ENCODE data around the gene PXN. TPM values are rescaled to one million over a fixed set of nuclear protein-coding genes. Genes with fewer than 3 reads are reported as not detected.

PXN gene
- total RNA-seq, 2 experiments from 2014 or later = 33.0 to 39.1 TPM

- ChIA-PET POLR2A (interaction anchor here (0.6 to 5.6 kb wide), 6 partner anchors 16 to 192 kb away, joined by 3 to 71 read pairs (median 10); partner anchors contain the start of genes RNU4-1, RNU4-2 and RPLP0), CTCF (interaction anchor here (0.6 to 11.1 kb wide), 11 partner anchors 12 to 233 kb away, joined by 3 to 268 read pairs (median 8); partner anchors contain the start of genes RNU4-2 and RPLP0)
Observed at GRCh38 chr12:120264904-120265472, 542 bp downstream of the PXN start.

GRCh38 chr12:120264086-120264903 lies 1.2 kb downstream of the PXN start:
- POLR2A ChIA-PET = interaction anchor here (0.6 to 5.6 kb wide), 10 partner anchors 13 to 274 kb away, joined by 3 to 71 read pairs (median 10); partner anchors contain the start of genes DYNLL1, RNU4-1, RNU4-2 and RPLP0
- CTCF ChIA-PET = interaction anchor here (0.6 to 11.1 kb wide), 8 partner anchors 11 to 234 kb away, joined by 3 to 268 read pairs (median 7); partner anchors contain the start of genes RNU4-2 and RPLP0

GRCh38 chr12:120263748-120264085 lies 1.8 kb downstream of the PXN start:
- POLR2A ChIA-PET = interaction anchor here (0.6 to 5.6 kb wide), 7 partner anchors 12 to 274 kb away, joined by 3 to 71 read pairs (median 3); partner anchors contain the start of genes DYNLL1, RNU4-1, RNU4-2 and RPLP0
- CTCF ChIA-PET = interaction anchor here (0.5 to 11.1 kb wide), 5 partner anchors 11 to 494 kb away, joined by 3 to 268 read pairs (median 12); partner anchors contain the start of gene RPLP0

- ChIA-PET POLR2A (interaction anchor here (0.6 to 5.6 kb wide), 5 partner anchors 11 to 273 kb away, joined by 3 to 71 read pairs (median 20); partner anchors contain the start of genes RNU4-1, RNU4-2 and RPLP0), CTCF (interaction anchor here (0.5 to 11.1 kb wide), 8 partner anchors 10 to 493 kb away, joined by 3 to 268 read pairs (median 8); partner anchors contain the start of gene RPLP0)
Observed at GRCh38 chr12:120262852-120263747, 2.4 kb downstream of the PXN start.

GRCh38 chr12:120261951-120262851 lies 3.3 kb downstream of the PXN start:
- ChIA-PET POLR2A (interaction anchor here (2.2 to 5.6 kb wide), 4 partner anchors 11 to 62 kb away, joined by 7 to 71 read pairs (median 20); partner anchors contain the start of genes RNU4-1, RNU4-2 and RPLP0), CTCF (interaction anchor here (0.7 to 11.1 kb wide), 7 partner anchors 9 to 61 kb away, joined by 3 to 268 read pairs (median 9); partner anchors contain the start of gene RPLP0)

- POLR2A ChIA-PET = interaction anchor here (0.6 to 2.2 kb wide), 2 partner anchors 9 to 29 kb away, joined by 7 read pairs; no protein-coding TSS in a partner anchor
- CTCF ChIA-PET = interaction anchor here (3.2 to 11.1 kb wide), 2 partner anchors 33 to 60 kb away, joined by 12 to 268 read pairs; partner anchors contain the start of gene RPLP0
Observed at GRCh38 chr12:120260607-120261006, 4.9 kb downstream of the PXN start.

GRCh38 chr12:120259418-120260202 lies 5.9 kb downstream of the PXN start:
- POLR2A ChIA-PET = interaction anchor here (0.9 to 2.2 kb wide), 2 partner anchors 28 to 32 kb away, joined by 3 to 7 read pairs; no protein-coding TSS in a partner anchor

GRCh38 chr12:120258323-120258896 lies 7.1 kb downstream of the PXN start:
- CTCF ChIA-PET = interaction anchor here (11.1 kb wide), 1 partner anchor 30 kb away, joined by 268 read pairs; no protein-coding TSS in a partner anchor
- POLR2A ChIA-PET = interaction anchor here (0.7 to 2.2 kb wide), 2 partner anchors 22 to 33 kb away, joined by 4 to 6 read pairs; partner anchors contain the start of gene RNU4-2

More at GRCh38 chr12:120259418-120260202, 5.9 kb downstream of the PXN start:
- CTCF ChIA-PET = interaction anchor here (11.1 kb wide), 1 partner anchor 32 kb away, joined by 268 read pairs; no protein-coding TSS in a partner anchor

- ChIA-PET CTCF (interaction anchor here (0.6 to 12.4 kb wide), 2 partner anchors 9 to 27 kb away, joined by 3 to 92 read pairs; no protein-coding TSS in a partner anchor), POLR2A (interaction anchor here (0.9 to 2.2 kb wide), 3 partner anchors 27 to 34 kb away, joined by 3 to 6 read pairs (median 4); partner anchors contain the start of gene RNU4-2)
Observed at GRCh38 chr12:120257041-120257821, 8.3 kb downstream of the PXN start.

- CTCF ChIA-PET = interaction anchor here (1.4 to 12.4 kb wide), 4 partner anchors 9 to 36 kb away, joined by 4 to 92 read pairs (median 16); partner anchors contain the start of gene PXN
- POLR2A ChIA-PET = no interaction called here
Observed at GRCh38 chr12:120254809-120255208, 10.7 kb downstream of the PXN start.

GRCh38 chr12:120253313-120253712 lies 12.2 kb downstream of the PXN start:
- CTCF ChIA-PET = interaction anchor here (0.7 to 12.4 kb wide), 5 partner anchors 11 to 310 kb away, joined by 4 to 92 read pairs (median 5); partner anchors contain the start of gene PXN
- POLR2A ChIA-PET = interaction anchor here (1.4 to 3.5 kb wide), 2 partner anchors 9 to 52 kb away, joined by 6 to 20 read pairs; partner anchors contain the start of gene RPLP0

- POLR2A ChIA-PET = interaction anchor here (1.3 to 3.5 kb wide), 3 partner anchors 10 to 51 kb away, joined by 6 to 20 read pairs (median 14); partner anchors contain the start of genes RNU4-2 and RPLP0
- CTCF ChIA-PET = interaction anchor here (1.0 to 12.4 kb wide), 4 partner anchors 12 to 32 kb away, joined by 3 to 92 read pairs (median 16); partner anchors contain the start of gene PXN
Observed at GRCh38 chr12:120252071-120252906, 13.2 kb downstream of the PXN start.

- CTCF ChIA-PET = interaction anchor here (1.0 to 12.4 kb wide), 6 partner anchors 11 to 31 kb away, joined by 3 to 92 read pairs (median 8); partner anchors contain the start of gene PXN
- POLR2A ChIA-PET = interaction anchor here (1.3 to 3.5 kb wide), 4 partner anchors 11 to 51 kb away, joined by 3 to 20 read pairs (median 10); partner anchors contain the start of genes RNU4-2 and RPLP0
Observed at GRCh38 chr12:120251364-120252070, 14.0 kb downstream of the PXN start.

Data from activated CD8-positive, alpha-beta memory T cell treated with anti-CD3 and anti-CD28 coated beads for 36 hours (primary cell).